ENCODE results near the gene GLYATL3. TPM values are rescaled to one million over a fixed set of nuclear protein-coding genes. Genes with fewer than 3 reads are reported as not detected.

GLYATL3 gene
- total RNA-seq, 2 donors from 2014 or later, result not detected

DNA sequence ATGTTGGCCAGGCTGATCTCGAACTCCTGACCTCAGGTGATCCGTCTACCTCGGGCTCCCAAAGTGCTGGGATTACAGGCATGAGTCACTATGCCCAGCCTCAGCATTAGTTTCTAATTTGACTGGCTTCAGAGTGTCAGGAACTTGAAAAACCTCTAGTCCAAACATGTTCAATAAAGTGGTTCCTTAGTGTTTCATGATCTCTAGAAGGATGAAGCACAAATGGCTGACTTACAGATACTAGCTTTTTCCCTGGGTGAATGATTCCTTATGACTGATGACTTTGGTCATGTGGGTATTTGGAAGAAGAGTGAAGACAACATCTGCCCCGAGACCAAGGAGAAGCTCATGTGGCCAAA is 16.4 kb downstream of the GLYATL3 start:
- TF ChIP-seq CTCF (IDR thresholded peaks at IDR 0.05), result no peak
- Histone ChIP-seq H3K4me3 (no peak overlapping the region), H3K27me3 (no peaks in the 10 kb centered on the region), H3K36me3 (no peaks in the 10 kb centered on the region), H3K4me1 (no peaks in the 10 kb centered on the region), H3K9me3 (no peaks in the 10 kb centered on the region), H3K27ac (no peak overlapping the region)
- no peak for DNase-seq (ENCODE audit: low spot score)

GRCh38 chr6:49517919-49518318 is 18.2 kb downstream of the GLYATL3 start:
- Histone ChIP-seq H3K4me3 (no peak overlapping the region), H3K27ac (no peak overlapping the region), H3K27me3 (no peaks in the 10 kb centered on the region), H3K36me3 (no peaks in the 10 kb centered on the region), H3K9me3 (no peaks in the 10 kb centered on the region), H3K4me1 (no peaks in the 10 kb centered on the region)
- DNase-seq (ENCODE audit: low spot score), result no peak
- no peak for TF ChIP-seq CTCF (IDR thresholded peaks at IDR 0.05)

- Histone ChIP-seq H3K27me3 (no peaks in the 10 kb centered on the region), H3K36me3 (no peaks in the 10 kb centered on the region), H3K27ac (no peak overlapping the region), H3K4me3 (no peak overlapping the region), H3K4me1 (no peaks in the 10 kb centered on the region), H3K9me3 (no peaks in the 10 kb centered on the region)
- TF ChIP-seq CTCF (IDR thresholded peaks at IDR 0.05), result no peak
- DNase-seq (ENCODE audit: low spot score), result no peak
These were observed 19.9 kb downstream of the GLYATL3 start for GRCh38 chr6:49519660-49520059.

- Histone ChIP-seq H3K36me3 (no peaks in the 10 kb centered on the region), H3K27ac (no peak overlapping the region)
- DNase-seq (ENCODE audit: low spot score), result no peak
These were observed 23.2 kb downstream of the GLYATL3 start for GRCh38 chr6:49522710-49523593.

DNA sequence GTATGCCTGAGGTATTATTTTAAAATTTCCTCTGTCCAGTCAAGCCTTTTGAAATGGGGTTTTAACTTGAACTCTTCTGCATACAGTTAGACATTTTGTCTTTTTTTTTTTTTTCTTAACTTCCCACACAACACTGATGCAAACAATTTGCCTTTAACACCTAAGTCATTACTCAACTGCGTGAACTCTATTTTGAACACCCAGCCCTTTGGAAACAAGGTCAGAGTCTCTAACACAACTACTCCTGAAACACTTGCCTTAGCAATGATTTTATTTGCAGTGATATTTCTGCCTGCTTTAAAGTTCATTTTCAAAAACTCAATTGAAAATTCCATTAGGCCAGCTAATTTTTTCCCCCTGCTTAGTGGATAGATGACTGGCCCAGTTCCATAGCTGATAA is 24.2 kb downstream of the GLYATL3 start:
- Histone ChIP-seq H3K27ac (no peak overlapping the region), H3K4me3 (no peak overlapping the region), H3K27me3 (no peaks in the 10 kb centered on the region), H3K9me3 (no peaks in the 10 kb centered on the region), H3K4me1 (no peaks in the 10 kb centered on the region), H3K36me3 (no peaks in the 10 kb centered on the region)
- no peak for DNase-seq (ENCODE audit: low spot score)
- TF ChIP-seq CTCF (IDR thresholded peaks at IDR 0.05), result no peak

More at GRCh38 chr6:49522710-49523593, 23.2 kb downstream of the GLYATL3 start:
- Histone ChIP-seq H3K9me3 (no peaks in the 10 kb centered on the region), H3K4me1 (no peaks in the 10 kb centered on the region), H3K27me3 (no peaks in the 10 kb centered on the region), H3K4me3 (no peak overlapping the region)
- TF ChIP-seq CTCF (IDR thresholded peaks at IDR 0.05), result no peak

- no peak overlapping the region for H3K4me3 ChIP-seq
- no peaks in the 10 kb centered on the region for H3K4me1 ChIP-seq
- TF ChIP-seq CTCF (IDR thresholded peaks at IDR 0.05), result no peak
- DNase-seq (ENCODE audit: low spot score), result no peak
- H3K27me3 ChIP-seq, result no peaks in the 10 kb centered on the region
- no peaks in the 10 kb centered on the region for H3K36me3 ChIP-seq
- H3K27ac ChIP-seq, result no peak overlapping the region
- H3K9me3 ChIP-seq, result no peaks in the 10 kb centered on the region
These were observed 24.8 kb downstream of the GLYATL3 start for GRCh38 chr6:49524541-49524940.
